Measurements from ENCODE around the gene CTDSP2. TPM values are rescaled to one million over a fixed set of nuclear protein-coding genes. Genes with fewer than 3 reads are reported as not detected.

Gene CTDSP2
- total and polyA plus RNA-seq, 2 of the 8 experiments (the other 6 are each of a cell fraction or from before 2014, with no cell fraction given), result 71.3 to 91.7 TPM

- Histone ChIP-seq H4K20me1 (replicated peaks in 1 of 2; ENCODE audit: control insufficient read depth in 1 of 2, insufficient read depth in 2 of 2, low read length in 2 of 2) (peaks cover 7 to 9% of the 10 kb centered on the region in 2 experiments), H3K79me2 (ENCODE audit: control insufficient read depth in 1 of 2, insufficient read depth in 2 of 2, low read length in 2 of 2) (no peaks in the 10 kb centered on the region)
Measured at GRCh38 chr12:57821474-57822214, 24.9 kb downstream of the CTDSP2 start.

More at GRCh38 chr12:57821474-57822214, 24.9 kb downstream of the CTDSP2 start:
- Histone ChIP-seq H3K27ac (ENCODE audit: low read depth, low read length) (no peak overlapping the region), H3K4me1 (replicated peaks in 1 of 4; ENCODE audit: control insufficient read depth in 3 of 4, insufficient read depth in 4 of 4, low read length in 3 of 4) (no peaks in the 10 kb centered on the region), H3K56ac (replicated peaks; ENCODE audit: insufficient read length, low read depth, low read length) (no peak overlapping the region), H3K18ac (ENCODE audit: extremely low read depth, low read length) (no peak overlapping the region), H4K8ac (ENCODE audit: extremely low read depth, insufficient read depth, low read length) (no peak overlapping the region), H4K5ac (ENCODE audit: insufficient read length, low read depth, low read length) (no peak overlapping the region), H4K91ac (replicated peaks; ENCODE audit: insufficient read length, low read length) (no peak overlapping the region), H3K27me3 (replicated peaks in 1 of 4; ENCODE audit: control insufficient read depth in 3 of 4, extremely low read depth in 1 of 4, insufficient read depth in 3 of 4, low read length in 3 of 4) (no peaks in the 10 kb centered on the region), H3K79me1 (ENCODE audit: low read depth, low read length) (no peaks in the 10 kb centered on the region), H3K23ac (ENCODE audit: insufficient read length) (no peak overlapping the region), H3K36me3 (ENCODE audit: control insufficient read depth in 2 of 4, insufficient read depth in 4 of 4, low read length in 3 of 4) (peaks cover 23 to 51% (median 38%) of the 10 kb centered on the region in 4 experiments), H3K9ac (replicated peaks in 1 of 4; ENCODE audit: extremely low read depth in 1 of 4, low read depth in 3 of 4, low read length in 3 of 4) (no peak overlapping the region), H2AK5ac (ENCODE audit: low read depth, low read length) (no peak overlapping the region), H3K14ac (ENCODE audit: insufficient read length) (no peak overlapping the region), H3K4me3 (ENCODE audit: extremely low read depth in 1 of 4, insufficient read depth in 2 of 4, low read depth in 3 of 4, low read length in 4 of 4) (no peak overlapping the region), H2BK120ac (replicated peaks; ENCODE audit: low read depth, low read length) (no peak overlapping the region), H3K23me2 (ENCODE audit: low read depth, low read length) (no peaks in the 10 kb centered on the region), H2AFZ (ENCODE audit: low read length) (no peak overlapping the region), H2BK15ac (ENCODE audit: low read length) (no peak overlapping the region), H2BK5ac (ENCODE audit: low read depth, low read length) (no peak overlapping the region), H3K9me3 (ENCODE audit: insufficient read depth in 2 of 2, low read depth in 1 of 2, low read length in 1 of 2) (no peaks in the 10 kb centered on the region), H3K4ac (replicated peaks; ENCODE audit: insufficient read length, low read depth, low read length) (no peak overlapping the region), H3K4me2 (ENCODE audit: insufficient read depth in 1 of 2, low read depth in 2 of 2, low read length in 2 of 2) (no peak overlapping the region), H2BK20ac (ENCODE audit: low read length) (no peak overlapping the region), H2BK12ac (ENCODE audit: low read depth, low read length) (no peak overlapping the region)
- CTCF ChIA-PET (ENCODE audit: partially characterized antibody), result interaction anchor here (0.9 to 10.4 kb wide), 3 partner anchors 12 to 84 kb away, joined by 3 to 105 read pairs (median 3); no protein-coding TSS in a partner anchor
- DNase-seq (ENCODE audit: low read depth in 1 of 2, low spot score in 2 of 2), result no peak
- POLR2A ChIA-PET (ENCODE audit: partially characterized antibody), result interaction anchor here (1.0 to 9.6 kb wide), 4 partner anchors 8 to 21 kb away, joined by 3 to 71 read pairs (median 7); no protein-coding TSS in a partner anchor
- TF ChIP-seq TAF7 (optimal IDR thresholded peaks at IDR 0.05; ENCODE audit: borderline replicate concordance, low read depth, low read length), result no peak
- TF ChIP-seq ASH2L (IDR thresholded peaks at IDR 0.05; ENCODE audit: low read length), result no peak
- FAIRE-seq, result no peak
- WGBS, 2 experiments (ENCODE audit: extremely low coverage in 1 of 2, insufficient coverage in 1 of 2, insufficient read length in 1 of 2, insufficient replicate concordance in 2 of 2, low coverage in 1 of 2, low lambda C conversion rate in 2 of 2, missing lambda C conversion rate in 1 of 2), result 83% methylated on average over 10 of the region's 10 CpGs; no CpG with 5 or more reads in 1 of the 2 experiments

Measured in H1 (cell line).